ENCODE results near the gene SEMA4D.
A peak's percentile ranks its signal among the peaks of the same experiment; 100 is the strongest.

SEMA4D gene

GRCh38 chr9:89497978-89498851 lies at the start of gene SEMA4D:
TSS of gene SEMA4D (minus strand) at chr9:89498113. CDS start at chr9:89405456, 92,657 bp downstream.
- peak; percentile 86 for DNase-seq

GRCh38 chr9:89547000-89547399 lies 49.1 kb upstream of the SEMA4D start:
- DNase-seq = no peak

GRCh38 chr9:89544279-89544661 lies 46.4 kb upstream of the SEMA4D start:
- no peak for DNase-seq

- no peak for DNase-seq
Observed at GRCh38 chr9:89543621-89544278, 45.8 kb upstream of the SEMA4D start.

GRCh38 chr9:89543111-89543510 lies 45.2 kb upstream of the SEMA4D start:
- no peak for DNase-seq

- DNase-seq = no peak
Observed at GRCh38 chr9:89542401-89543021, 44.6 kb upstream of the SEMA4D start.

GRCh38 chr9:89541798-89542197 lies 43.9 kb upstream of the SEMA4D start:
- DNase-seq = peak; percentile 1

- no peak for DNase-seq
Observed at GRCh38 chr9:89539374-89539773, 41.5 kb upstream of the SEMA4D start.

- DNase-seq = no peak
Observed at GRCh38 chr9:89538871-89539270, 41.0 kb upstream of the SEMA4D start.

- DNase-seq = no peak
Observed at GRCh38 chr9:89537166-89537565, 39.3 kb upstream of the SEMA4D start.

- no peak for DNase-seq
Observed at GRCh38 chr9:89536600-89536999, 38.7 kb upstream of the SEMA4D start.

- no peak for DNase-seq
Observed at GRCh38 chr9:89536145-89536574, 38.2 kb upstream of the SEMA4D start.

GRCh38 chr9:89535461-89535860 lies 37.5 kb upstream of the SEMA4D start:
- no peak for DNase-seq

- DNase-seq = no peak
Observed at GRCh38 chr9:89534515-89535287, 36.8 kb upstream of the SEMA4D start.

- DNase-seq = no peak
Observed at GRCh38 chr9:89533411-89534095, 35.6 kb upstream of the SEMA4D start.

GRCh38 chr9:89532944-89533343 lies 35.0 kb upstream of the SEMA4D start:
- DNase-seq = no peak

- DNase-seq = no peak
Observed at GRCh38 chr9:89532478-89532877, 34.6 kb upstream of the SEMA4D start.

GRCh38 chr9:89531766-89532165 lies 33.9 kb upstream of the SEMA4D start:
- DNase-seq = no peak

GRCh38 chr9:89530726-89531125 lies 32.8 kb upstream of the SEMA4D start:
- no peak for DNase-seq

- no peak for DNase-seq
Observed at GRCh38 chr9:89529243-89530035, 31.5 kb upstream of the SEMA4D start.

GRCh38 chr9:89528540-89528939 lies 30.6 kb upstream of the SEMA4D start:
- no peak for DNase-seq

- DNase-seq = no peak
Observed at GRCh38 chr9:89528131-89528530, 30.2 kb upstream of the SEMA4D start.
